ENCODE results near the gene PARVG.

The PARVG gene

DNA sequence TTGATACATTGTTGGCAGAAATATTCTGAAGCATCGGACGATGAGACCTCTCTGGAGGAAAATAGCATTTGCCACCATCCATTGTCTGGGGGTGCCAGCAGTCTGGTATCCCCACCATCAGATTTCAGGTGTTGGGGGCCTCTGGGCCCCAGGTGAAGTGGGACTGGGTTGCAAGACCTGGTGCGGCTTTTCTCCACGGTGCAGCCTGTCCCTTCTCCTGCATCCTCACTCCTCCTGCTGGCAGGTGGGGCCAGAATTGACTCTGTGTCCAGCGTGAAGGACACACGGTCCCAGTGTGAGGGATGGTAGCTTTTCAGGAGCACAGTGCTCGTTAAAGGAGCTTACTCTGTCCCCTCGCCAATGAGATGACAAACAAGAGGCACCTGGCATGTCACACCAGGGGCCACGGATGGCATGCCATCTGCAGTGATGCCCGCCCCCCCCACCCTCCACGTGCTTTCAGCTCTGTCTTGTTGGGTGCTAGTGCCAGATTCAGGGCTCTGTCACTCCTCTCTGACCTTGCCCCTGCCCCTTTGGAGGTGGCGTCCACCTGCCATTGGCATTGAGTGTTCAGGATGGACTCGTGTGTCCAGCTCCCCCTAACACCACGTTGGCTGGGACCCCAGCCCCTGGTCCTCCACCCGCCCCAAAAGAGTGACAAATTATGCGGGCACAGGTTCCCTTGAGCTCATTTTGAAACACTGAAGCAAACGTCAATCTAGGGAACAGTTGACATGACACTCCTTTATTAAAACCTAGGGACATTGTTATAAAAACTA lies 62.4 kb downstream of the PARVG start:
- no peak for DNase-seq (ENCODE audit: low read depth in 2 of 2)

DNA sequence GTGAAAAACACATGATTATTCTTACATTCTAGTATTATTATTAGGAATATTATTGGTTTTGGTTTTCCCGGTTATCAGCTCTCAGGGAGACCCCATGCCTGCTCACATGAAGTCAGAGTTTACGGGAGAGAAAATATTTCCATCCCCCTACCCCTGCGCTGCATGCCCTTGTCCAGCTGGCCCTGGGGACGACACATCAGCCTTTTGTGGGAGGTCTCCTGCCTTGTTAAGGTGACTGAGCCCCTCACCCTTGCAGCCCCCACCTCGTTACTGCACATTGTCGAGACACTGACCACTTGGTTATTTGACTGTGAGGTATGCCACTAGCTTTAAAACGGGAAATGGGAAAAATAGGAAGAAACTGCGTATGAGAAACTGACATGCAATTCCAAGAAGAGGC lies 63.0 kb downstream of the PARVG start:
- no peak for DNase-seq (ENCODE audit: low read depth in 2 of 2)

DNA sequence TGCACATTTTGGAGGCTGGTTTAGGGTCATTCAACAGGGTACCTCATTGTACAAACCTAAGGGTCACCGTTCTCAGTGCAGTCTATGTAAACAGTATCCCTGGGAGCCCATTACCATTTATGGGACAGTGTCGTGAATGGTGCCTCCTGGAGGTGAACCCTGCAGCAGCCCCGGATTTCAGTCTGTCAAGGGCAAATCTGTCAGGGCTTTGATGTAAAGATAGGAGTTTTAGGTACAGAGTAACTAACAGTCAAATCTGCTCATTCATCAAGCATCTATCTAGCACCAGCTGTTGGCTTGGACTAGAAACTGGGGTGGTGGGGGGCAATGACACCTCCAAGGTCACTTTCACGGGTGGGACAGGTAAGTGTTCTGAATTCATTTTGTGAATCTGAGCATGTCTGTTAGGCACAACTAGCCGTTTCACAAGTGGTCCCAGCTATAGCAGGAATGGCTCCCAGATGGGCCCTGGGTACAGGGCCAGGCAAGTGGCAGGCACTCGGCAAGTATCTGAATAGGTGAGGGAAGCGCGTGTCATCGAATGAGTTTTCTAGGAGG lies 63.6 kb downstream of the PARVG start:
- no peak for DNase-seq (ENCODE audit: low read depth in 2 of 2)

DNA sequence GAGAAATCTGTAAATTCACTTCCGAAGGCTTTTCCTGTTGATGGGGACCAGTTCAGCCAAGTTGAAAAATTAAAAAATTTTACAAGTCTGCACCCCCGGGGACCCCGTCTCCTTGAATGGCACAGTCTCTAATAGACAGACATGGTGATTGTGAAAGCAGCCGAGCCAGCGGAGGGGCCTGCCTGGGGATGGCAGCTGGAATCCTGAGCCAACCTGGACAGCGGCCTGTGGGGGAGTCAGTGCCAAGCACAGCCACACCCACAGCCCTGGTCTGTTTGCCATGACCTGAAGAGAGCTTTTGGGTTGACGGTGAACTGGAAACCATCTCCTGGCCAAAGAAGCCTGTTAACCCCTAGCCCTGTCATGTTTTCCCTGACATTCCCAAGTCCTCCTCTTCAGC lies 64.7 kb downstream of the PARVG start:
- no peak for DNase-seq (ENCODE audit: low read depth in 2 of 2)

DNA sequence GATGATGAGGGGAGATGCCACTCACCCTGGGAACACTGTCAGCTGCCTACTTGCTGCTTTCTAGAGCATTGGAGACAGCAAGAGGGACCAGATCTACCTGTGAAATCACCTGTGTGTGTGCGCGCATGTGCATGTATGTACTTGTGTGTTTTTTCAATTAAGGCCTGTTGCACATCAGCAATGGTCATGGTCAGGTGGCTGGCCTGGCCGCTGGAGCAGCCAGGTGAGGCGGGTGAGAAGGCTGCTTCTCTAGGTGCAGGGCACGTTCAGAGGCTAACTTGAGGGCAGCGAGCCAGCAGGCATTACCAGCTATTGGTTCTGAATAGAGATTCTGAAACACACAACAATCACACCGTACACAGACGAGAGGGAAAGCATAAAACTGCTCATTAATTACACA lies 65.1 kb downstream of the PARVG start:
- DNase-seq (ENCODE audit: low read depth in 2 of 2): no peak

DNA sequence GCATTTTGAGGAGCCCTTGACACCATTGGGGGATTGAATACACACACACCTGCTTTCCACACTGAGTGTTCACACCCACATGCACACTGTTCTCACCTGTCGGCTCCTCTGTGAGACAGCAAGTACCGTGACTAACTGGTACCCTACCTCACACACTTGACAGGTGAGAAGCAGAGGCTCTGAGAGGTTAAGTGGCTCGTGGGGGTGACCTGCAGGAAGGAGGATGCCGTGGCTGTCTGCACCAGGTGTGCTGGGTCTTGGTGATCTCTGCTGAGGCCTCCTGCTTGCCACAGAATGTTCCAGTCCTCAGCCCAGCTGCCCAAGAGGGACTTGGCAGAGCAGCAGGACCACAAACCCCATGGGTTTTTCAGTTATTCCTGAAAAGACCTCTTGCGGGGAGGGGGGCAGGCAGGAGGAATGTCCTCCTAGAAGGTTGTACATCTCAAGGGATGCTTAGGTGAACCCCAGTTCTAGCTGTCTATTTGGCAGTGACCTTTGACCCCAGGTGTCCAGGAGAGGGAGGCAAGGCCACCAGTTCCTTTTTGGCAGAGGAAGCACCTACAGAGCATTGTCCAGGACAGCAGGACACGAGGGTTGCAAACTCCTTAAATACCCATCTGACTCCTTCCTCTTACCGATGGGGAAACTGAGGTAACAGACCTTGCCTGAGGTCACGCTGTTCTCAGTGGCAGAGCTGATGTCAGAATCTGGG lies 66.0 kb downstream of the PARVG start:
- no peak for DNase-seq (ENCODE audit: low read depth in 2 of 2)

DNA sequence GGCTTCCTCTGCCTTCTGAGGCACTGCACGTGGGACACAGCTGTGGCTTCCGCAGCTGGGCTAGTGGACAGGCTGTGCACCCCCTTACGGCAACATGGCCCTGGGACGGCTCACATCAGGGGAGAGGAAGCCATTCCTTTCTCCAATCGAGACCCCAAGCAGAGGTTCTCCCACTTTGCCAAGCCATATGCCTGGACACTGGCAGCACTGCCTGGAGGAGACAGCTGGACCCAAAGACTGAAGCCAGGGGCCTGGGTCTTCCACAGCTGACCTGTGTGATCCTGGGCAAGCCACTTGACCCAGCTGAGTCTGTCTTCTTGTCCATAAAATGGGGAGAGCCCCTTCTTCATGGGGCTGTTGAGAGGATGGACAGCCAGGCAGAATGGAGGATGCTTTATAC lies 66.6 kb downstream of the PARVG start:
- no peak for DNase-seq (ENCODE audit: low read depth in 2 of 2)

DNA sequence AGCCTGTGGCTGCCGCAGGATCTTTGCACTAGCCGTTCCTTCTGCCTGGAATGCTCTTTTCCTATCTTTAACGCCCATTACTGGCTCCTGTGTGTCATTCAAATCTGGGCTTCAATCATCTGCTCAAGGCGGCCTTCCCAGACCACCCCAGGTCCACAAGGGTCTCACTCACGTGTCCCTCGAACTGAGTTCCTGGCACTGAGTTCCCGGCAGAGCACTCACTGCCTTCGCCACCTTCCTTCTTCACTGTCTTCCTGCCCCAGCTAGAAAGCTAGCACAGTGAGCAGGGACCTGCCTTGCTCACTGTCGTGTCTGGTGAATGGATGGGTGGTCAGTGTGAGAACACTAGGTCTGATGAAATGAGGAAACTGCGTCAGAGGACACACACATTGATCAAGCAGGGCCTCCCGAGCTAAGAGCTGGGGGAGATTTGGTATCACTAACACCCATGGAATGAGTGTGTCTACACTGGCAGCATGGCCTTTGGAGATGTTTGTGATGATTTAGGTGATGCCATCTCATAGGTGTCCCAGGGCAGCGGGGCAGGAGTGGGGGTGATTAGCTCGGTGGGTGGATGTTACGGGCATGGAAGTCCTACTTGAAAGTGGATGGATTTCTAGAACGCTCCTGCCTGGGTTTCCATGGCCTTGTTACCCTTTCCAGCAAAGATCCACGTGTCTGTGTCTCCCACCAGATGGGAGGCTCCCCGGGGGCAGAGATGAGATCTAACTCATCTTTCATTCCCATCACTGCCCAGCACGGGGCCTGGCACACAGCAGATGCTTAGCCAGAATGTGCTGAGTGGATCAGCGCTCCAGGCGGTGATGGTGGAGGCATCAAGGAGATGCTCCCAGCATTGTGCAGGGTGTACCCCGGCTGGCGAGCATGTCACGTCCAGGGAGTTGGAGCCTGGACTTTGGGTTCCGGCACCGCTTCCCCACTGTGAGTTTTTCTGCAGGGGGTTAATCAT lies 67.5 kb downstream of the PARVG start:
- no peak for DNase-seq (ENCODE audit: low read depth in 2 of 2)

DNA sequence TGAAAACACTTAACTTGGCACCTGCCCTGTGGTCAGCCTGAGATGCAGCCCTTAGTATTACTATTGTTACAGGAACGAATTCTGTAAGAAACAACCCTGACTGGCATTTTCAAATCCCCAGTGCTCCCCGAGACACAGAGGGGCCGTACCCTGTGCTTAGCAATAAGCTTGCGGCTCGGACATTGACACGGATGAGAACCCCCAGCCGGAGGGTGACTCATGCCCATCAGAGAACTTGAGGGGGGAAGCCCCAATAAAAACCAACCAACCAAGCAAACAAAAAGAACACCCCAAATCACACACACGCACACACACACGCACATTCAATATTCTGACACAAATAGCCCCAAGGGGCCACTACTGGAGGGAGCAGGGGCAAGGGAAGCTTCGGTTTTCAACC lies 68.2 kb downstream of the PARVG start:
- DNase-seq (ENCODE audit: low read depth in 2 of 2): no peak

DNA sequence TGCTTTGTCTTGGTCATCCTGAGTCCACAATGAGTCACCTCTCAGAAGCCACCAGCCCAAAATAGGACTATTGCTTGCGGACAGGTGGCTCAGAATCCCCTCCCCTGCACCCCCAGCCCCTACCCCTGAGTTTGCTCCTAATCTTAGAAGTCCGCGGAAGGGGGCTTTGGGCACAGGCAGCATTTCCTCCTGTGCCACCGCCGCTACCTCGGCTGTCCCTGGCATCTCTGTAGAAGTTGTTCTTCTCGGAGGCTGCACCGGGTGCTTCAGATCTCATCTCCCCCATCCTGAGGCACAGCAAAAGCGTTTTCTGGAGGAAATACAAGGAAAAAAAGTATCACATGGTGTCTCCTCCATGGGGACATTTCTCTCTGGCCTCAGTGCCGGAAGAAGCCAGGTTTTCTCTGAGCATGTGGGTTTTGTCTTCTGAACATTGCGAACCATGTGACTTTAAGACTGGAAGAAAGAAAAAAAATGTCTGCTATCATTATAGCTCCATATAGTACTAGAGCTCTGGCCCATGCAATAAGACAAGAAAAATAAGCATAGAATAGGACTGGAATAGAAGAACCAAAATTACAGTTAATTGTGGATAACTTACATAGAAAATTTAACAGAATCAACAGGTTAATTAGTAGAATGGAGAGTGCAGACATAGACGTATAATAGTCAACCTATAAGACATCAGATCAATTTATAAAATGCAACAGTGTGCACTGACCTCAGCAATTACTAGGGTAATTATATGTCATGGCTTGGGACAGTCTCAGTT lies 68.8 kb downstream of the PARVG start:
- DNase-seq (ENCODE audit: low read depth in 2 of 2): no peak

DNA sequence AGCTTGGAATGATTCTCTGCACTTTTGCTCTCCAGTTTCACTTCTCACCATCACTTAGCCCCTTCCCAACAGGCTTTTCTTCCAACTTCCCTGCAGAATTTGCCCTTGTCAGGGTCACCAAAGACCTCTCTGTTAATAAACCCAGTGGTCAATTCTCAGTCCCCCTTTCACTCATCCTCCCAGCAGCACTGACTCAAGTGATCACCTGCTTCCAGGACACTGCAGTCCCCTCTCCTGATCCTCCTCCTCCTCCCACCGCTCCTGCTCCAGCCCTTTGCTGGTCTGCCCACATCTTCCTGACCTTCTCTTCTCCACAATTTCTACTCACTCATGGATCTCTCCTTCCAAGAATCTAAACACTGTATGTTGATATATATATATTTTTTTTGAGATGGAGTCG lies 74.1 kb downstream of the PARVG start:
- no peak for DNase-seq (ENCODE audit: low read depth in 2 of 2)

DNA sequence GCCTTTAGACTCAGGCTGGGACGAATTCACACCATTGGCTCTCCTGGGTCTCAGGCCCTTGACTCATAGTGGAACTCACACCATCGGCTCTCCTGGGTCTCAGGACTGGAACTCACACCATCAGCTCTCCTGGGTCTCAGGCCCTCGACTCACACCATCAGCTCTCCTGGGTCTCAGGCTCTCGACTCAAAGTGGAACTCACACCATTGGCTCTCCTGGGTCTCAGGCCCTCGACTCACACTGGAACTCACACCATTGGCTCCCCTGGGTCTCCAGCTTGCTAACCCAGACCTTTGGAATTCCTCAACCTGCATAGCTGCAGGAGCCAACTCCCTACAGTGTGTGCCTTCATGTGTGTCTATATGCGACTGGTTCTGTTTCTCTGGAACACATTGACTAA lies 75.4 kb downstream of the PARVG start:
- no peak for DNase-seq (ENCODE audit: low read depth in 2 of 2)

DNA sequence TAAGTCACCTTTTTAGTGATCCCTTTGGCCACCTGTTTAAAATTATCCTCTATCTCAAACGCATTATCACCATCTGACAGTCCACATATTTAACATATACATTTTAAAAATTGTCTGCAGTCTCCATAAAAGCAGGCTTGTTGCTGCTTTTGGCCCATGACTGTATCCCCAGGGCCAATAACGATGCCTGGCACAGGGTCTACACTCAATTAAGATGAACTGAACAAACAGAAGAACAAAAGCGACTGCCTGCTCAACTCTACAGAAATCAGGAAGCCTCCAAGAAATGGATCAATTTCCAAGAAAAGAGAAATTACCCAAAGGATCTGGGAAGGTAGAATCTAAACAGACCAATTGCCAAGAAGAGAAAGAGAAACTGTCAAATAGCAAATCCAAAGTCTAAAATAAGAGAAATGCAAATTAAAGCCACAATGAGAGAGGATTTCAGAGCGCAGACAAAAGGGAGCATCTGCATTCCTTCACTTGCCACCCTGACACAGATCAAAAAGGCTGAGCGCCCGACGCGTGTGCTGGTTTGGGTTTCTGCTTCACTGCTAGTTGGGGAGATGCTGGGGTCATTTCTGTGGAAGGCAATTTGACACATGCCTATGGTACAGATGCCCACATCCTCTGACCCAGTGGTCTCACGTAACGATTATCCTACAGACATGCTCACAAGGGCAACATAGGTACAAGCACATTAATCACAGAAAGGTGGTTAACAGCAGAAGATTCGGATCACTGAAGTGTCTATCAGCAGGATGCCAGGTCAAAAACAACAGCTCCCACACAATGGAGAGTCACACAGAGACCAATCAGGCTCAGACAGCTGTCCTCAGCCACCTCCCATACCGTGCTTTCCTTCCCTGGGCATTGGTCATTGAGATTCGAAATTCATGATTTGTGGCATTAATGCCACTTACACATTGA lies 76.1 kb downstream of the PARVG start:
- DNase-seq (ENCODE audit: low read depth in 2 of 2): no peak
